Suprapubic skin (tissue), 4 donors: ENCODE results near the gene MSX1. TPM values are rescaled to one million over a fixed set of nuclear protein-coding genes. Genes with fewer than 3 reads are reported as not detected.

Experiments
- DNase-seq, 2 donors: peaks; one replicate each; pipeline ENCODE4 v3.0.0-alpha.2; 2019; ENCODE audit warnings: low spot score in 2 of 2
- H3K27ac ChIP-seq: fragments of 200-600 bp; sonication (generic); one replicate; pipeline ENCODE4 v1.5.1; 2019
- H3K27me3 ChIP-seq: fragments of 200-600 bp; sonication (generic); one replicate; pipeline ENCODE4 v1.5.1; 2019
- H3K36me3 ChIP-seq: fragments of 200-600 bp; sonication (generic); one replicate; pipeline ENCODE4 v1.5.1; 2019
- H3K4me1 ChIP-seq: fragments of 200-600 bp; sonication (generic); one replicate; pipeline ENCODE4 v1.5.1; 2019
- H3K4me3 ChIP-seq: fragments of 200-600 bp; sonication (generic); one replicate; pipeline ENCODE4 v1.5.1; 2019; ENCODE audit warnings: mild to moderate bottlenecking
- H3K9me3 ChIP-seq: fragments of 200-600 bp; sonication (generic); one replicate; pipeline ENCODE4 v1.5.1; 2019
- EP300 ChIP-seq: sonication (generic); formaldehyde crosslinking; IDR thresholded peaks from one replicate; pipeline ENCODE4 v1.6.1; 2017; ENCODE audit warnings: antibody characterized with exemption
- POLR2A ChIP-seq, 2 donors: fragments of 450-650 bp; IDR thresholded peaks; one replicate each; pipeline ENCODE4 v1.6.1; 2017; ENCODE audit warnings: antibody characterized with exemption in 2 of 2, mild to moderate bottlenecking in 2 of 2, moderate library complexity in 2 of 2
- POLR2AphosphoS5 ChIP-seq, 3 donors: sonication (generic); formaldehyde crosslinking; IDR thresholded peaks; one replicate each; pipeline ENCODE4 v1.6.1; 2017; ENCODE audit warnings: antibody characterized with exemption in 3 of 3
- WGBS: methylation state at CpG from one replicate; pipeline ENCODE4 v1.1.5; 2018; 5-methylcytosine and 5-hydroxymethylcytosine counted together
- total RNA-seq, 4 donors: library from RNA; depleted of rRNA; stranded (reverse); fragments of >200 nt; gene quantifications; one replicate each; pipeline ENCODE4 v1.1.0, GENCODE V29; 2016
- TF ChIP-seq, protein P1 (sequence below), 2 donors: fragments of 200-600 bp in 1 of 2; fragments of 450-650 bp in 1 of 2; sonication (generic) in 1 of 2; IDR thresholded peaks; one replicate each; pipeline ENCODE4 v1.5.1; 2016 to 2019; ENCODE audit warnings: antibody characterized with exemption in 2 of 2, mild to moderate bottlenecking in 1 of 2, moderate library complexity in 1 of 2

Gene MSX1
- total RNA-seq, 4 donors from 2014 or later: 2.0 to 7.2 (median 4.9) TPM

DNA sequence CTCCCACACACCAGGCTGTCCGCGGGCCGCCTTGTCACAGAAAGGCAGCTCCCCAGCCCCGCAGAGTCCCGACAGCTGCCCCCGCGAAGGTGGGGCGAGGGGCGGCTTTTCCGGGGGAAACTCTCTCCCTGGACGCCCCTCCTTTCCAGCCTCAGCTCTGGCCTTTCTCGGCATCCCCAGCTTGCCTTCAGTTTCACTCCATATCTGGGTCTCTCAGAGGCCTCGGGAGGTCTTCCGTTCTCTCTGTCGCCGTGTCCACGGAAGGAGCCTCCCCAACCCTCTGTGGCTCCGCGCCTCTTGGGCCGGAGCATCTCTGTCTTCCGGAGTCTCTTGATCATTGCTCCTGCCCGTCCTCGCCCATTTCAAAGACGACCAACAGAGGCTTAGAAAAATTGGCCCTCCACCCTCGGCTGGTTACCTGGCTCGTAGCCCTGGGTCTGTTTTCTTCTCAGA, 6.1 kb upstream of the MSX1 start:
- Histone ChIP-seq H3K4me3 (peak overlapping the region; percentile 40), H3K4me1 (peaks cover 41% of the 10 kb centered on the region), H3K36me3 (no peaks in the 10 kb centered on the region), H3K27me3 (peaks cover 94% of the 10 kb centered on the region), H3K9me3 (no peaks in the 10 kb centered on the region), H3K27ac (peak overlapping the region; percentile 52)
- WGBS: 2% methylated on average over 26 of the region's 26 CpGs
- DNase-seq: no peak
- TF ChIP-seq, protein P1, sequence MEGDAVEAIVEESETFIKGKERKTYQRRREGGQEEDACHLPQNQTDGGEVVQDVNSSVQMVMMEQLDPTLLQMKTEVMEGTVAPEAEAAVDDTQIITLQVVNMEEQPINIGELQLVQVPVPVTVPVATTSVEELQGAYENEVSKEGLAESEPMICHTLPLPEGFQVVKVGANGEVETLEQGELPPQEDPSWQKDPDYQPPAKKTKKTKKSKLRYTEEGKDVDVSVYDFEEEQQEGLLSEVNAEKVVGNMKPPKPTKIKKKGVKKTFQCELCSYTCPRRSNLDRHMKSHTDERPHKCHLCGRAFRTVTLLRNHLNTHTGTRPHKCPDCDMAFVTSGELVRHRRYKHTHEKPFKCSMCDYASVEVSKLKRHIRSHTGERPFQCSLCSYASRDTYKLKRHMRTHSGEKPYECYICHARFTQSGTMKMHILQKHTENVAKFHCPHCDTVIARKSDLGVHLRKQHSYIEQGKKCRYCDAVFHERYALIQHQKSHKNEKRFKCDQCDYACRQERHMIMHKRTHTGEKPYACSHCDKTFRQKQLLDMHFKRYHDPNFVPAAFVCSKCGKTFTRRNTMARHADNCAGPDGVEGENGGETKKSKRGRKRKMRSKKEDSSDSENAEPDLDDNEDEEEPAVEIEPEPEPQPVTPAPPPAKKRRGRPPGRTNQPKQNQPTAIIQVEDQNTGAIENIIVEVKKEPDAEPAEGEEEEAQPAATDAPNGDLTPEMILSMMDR (IDR thresholded peaks at IDR 0.05): no peak
- TF ChIP-seq POLR2A (IDR thresholded peaks at IDR 0.05) (no peak), EP300 (no peak), POLR2AphosphoS5 (IDR thresholded peaks at IDR 0.05) (no peak)

GRCh38 chr4:4853921-4854648, 5.4 kb upstream of the MSX1 start:
- H3K27me3 ChIP-seq: peaks cover 96% of the 10 kb centered on the region
- H3K4me1 ChIP-seq: peaks cover 46% of the 10 kb centered on the region
- H3K4me3 ChIP-seq: peak overlapping the region; percentile 40

GRCh38 chr4:4854649-4855295, 4.7 kb upstream of the MSX1 start:
- H3K36me3 ChIP-seq: no peaks in the 10 kb centered on the region
- no peaks in the 10 kb centered on the region for H3K9me3 ChIP-seq
- no peak for DNase-seq
- peaks cover 53% of the 10 kb centered on the region for H3K4me1 ChIP-seq
- no peak overlapping the region for H3K27ac ChIP-seq
- TF ChIP-seq POLR2A (IDR thresholded peaks at IDR 0.05): no peak
- TF ChIP-seq POLR2AphosphoS5 (IDR thresholded peaks at IDR 0.05): no peak
- TF ChIP-seq, protein P1 (IDR thresholded peaks at IDR 0.05): no peak
- no peak for TF ChIP-seq EP300
- no peak overlapping the region for H3K4me3 ChIP-seq
- WGBS: 24% methylated on average over 31 of the region's 31 CpGs
- peaks cover 96% of the 10 kb centered on the region for H3K27me3 ChIP-seq

More at GRCh38 chr4:4853921-4854648, 5.4 kb upstream of the MSX1 start:
- no peaks in the 10 kb centered on the region for H3K36me3 ChIP-seq
- no peak for TF ChIP-seq EP300
- DNase-seq: no peak
- WGBS: 44% methylated on average over 24 of the region's 24 CpGs
- no peak overlapping the region for H3K27ac ChIP-seq
- no peaks in the 10 kb centered on the region for H3K9me3 ChIP-seq

DNA sequence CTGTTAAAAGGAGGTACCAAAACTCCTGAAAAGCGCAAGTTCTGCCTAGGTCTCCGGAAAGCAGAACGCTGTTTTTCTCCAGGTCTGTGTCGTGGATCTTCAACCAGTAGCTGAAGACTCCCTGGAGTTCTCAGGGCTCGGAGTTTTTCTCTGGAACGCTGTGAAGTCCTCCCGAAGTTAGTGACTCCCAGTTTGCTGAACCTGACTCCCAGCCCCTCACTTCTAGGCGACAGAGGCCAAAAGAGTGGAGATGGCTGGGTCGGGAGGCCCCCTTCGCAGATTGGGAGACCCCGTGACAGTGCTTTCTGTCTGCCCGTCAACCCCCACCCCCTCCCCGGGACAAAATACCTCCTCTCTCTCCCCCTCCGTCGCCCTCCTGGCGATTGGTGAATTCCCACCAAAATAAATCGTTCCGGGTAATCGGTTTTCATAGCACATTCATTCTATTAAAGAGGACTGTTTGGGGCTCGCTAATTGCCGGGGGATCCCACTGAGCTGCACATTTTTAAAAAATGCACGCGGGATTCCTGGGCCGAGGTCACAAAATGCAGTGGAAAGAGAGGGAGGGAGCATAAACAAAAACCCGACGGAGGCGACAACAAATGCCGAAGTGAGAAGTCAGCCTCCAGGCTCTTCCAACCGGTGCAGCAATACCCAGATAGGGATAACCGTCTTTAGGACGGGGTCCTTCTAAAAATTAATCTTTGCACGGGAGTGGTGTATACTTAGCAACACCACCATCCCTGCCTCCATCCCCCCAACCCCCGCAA, 4.0 kb upstream of the MSX1 start:
- H3K9me3 ChIP-seq: no peaks in the 10 kb centered on the region
- H3K4me1 ChIP-seq: peaks cover 60% of the 10 kb centered on the region
- H3K36me3 ChIP-seq: no peaks in the 10 kb centered on the region
- no peak for TF ChIP-seq POLR2AphosphoS5 (IDR thresholded peaks at IDR 0.05)
- TF ChIP-seq, protein P1 (IDR thresholded peaks at IDR 0.05): no peak
- peaks cover 100% of the 10 kb centered on the region for H3K27me3 ChIP-seq
- peak overlapping the region; percentile 36 for H3K4me3 ChIP-seq
- no peak for DNase-seq
- no peak overlapping the region for H3K27ac ChIP-seq
- 38% methylated on average over 33 of the region's 33 CpGs for WGBS

GRCh38 chr4:4856071-4857000, 3.1 kb upstream of the MSX1 start:
- no peaks in the 10 kb centered on the region for H3K9me3 ChIP-seq
- DNase-seq: peak in 1 of 2 donors; percentile 77
- peaks cover 100% of the 10 kb centered on the region for H3K27me3 ChIP-seq
- H3K4me1 ChIP-seq: peaks cover 68% of the 10 kb centered on the region
- no peak for TF ChIP-seq POLR2AphosphoS5 (IDR thresholded peaks at IDR 0.05)
- TF ChIP-seq, protein P1 (IDR thresholded peaks at IDR 0.05): no peak
- no peak for TF ChIP-seq EP300
- TF ChIP-seq POLR2A (IDR thresholded peaks at IDR 0.05): no peak
- H3K4me3 ChIP-seq: peak overlapping the region; percentile 36
- no peaks in the 10 kb centered on the region for H3K36me3 ChIP-seq
- no peak overlapping the region for H3K27ac ChIP-seq
- WGBS: 16% methylated on average over 53 of the region's 61 CpGs
